Endothelial cell of umbilical vein (primary cell): ENCODE measurements around the gene HIP1.
"Not testable (repeated sequence)": the region's sequence is repeated elsewhere in the genome, so short reads cannot be mapped to it uniquely, and the experiment has no call there.

Experiments used
- EZH2 ChIP-seq: IDR thresholded peaks from 2 replicates; pipeline ENCODE4 v1.6.1; 2012; ENCODE audit warnings: borderline replicate concordance, low read depth, mild to moderate bottlenecking, moderate library complexity, low read length, inconsistent platforms; ENCODE audit not compliant: severe bottlenecking
- POLR2A ChIP-seq: IDR thresholded peaks from 2 replicates; pipeline ENCODE4 v1.6.1; 2012; ENCODE audit warnings: low read depth, mild to moderate bottlenecking, control low read depth, low read length
- POLR2AphosphoS5 ChIP-seq: IDR thresholded peaks from 2 replicates; pipeline ENCODE4 v1.6.1; 2012; ENCODE audit warnings: low read depth, mild to moderate bottlenecking, control low read depth, low read length, moderate library complexity; ENCODE audit not compliant: insufficient read depth
- TF ChIP-seq, protein P1 (sequence below), 2 donors: IDR thresholded peaks; 1 replicate in 1 of 2; 2 replicates in 1 of 2; pipeline ENCODE4 v1.5.1; 2011; ENCODE audit warnings: low read length in 2 of 2, mild to moderate bottlenecking in 2 of 2, moderate library complexity in 2 of 2, control low read depth in 1 of 2, inconsistent platforms in 1 of 2, low read depth in 1 of 2; ENCODE audit not compliant: insufficient read depth in 1 of 2; ENCODE audit errors: extremely low read depth in 1 of 2

DNA sequence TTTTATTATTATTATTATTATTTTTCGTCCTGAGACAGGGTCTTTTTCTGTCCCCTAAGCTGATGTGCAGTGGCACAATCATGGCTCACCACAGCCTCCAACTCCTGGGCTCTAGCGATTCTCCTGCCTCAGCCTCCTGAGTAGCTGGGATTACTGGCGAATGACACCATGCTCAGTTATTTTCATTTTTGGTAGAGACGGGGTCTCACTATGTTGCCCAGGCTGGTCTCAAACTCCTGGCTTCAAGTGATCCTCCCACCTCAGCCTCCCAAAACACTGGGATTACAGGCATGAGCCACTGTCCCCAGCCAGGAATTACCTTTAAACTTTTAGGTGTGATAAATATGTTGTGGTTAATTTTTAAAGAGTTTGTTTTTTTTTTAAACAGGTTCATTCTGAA is 138.0 kb downstream of the HIP1 start:
- TF ChIP-seq, protein P1, sequence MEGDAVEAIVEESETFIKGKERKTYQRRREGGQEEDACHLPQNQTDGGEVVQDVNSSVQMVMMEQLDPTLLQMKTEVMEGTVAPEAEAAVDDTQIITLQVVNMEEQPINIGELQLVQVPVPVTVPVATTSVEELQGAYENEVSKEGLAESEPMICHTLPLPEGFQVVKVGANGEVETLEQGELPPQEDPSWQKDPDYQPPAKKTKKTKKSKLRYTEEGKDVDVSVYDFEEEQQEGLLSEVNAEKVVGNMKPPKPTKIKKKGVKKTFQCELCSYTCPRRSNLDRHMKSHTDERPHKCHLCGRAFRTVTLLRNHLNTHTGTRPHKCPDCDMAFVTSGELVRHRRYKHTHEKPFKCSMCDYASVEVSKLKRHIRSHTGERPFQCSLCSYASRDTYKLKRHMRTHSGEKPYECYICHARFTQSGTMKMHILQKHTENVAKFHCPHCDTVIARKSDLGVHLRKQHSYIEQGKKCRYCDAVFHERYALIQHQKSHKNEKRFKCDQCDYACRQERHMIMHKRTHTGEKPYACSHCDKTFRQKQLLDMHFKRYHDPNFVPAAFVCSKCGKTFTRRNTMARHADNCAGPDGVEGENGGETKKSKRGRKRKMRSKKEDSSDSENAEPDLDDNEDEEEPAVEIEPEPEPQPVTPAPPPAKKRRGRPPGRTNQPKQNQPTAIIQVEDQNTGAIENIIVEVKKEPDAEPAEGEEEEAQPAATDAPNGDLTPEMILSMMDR (IDR thresholded peaks at IDR 0.05; ENCODE audit: extremely low read depth in 1 of 2, insufficient read depth in 1 of 2, low read depth in 1 of 2, low read length in 2 of 2) = not testable (repeated sequence)
- not testable (repeated sequence) for TF ChIP-seq EZH2, POLR2A, POLR2AphosphoS5
